Skeletal muscle tissue (tissue), 4 donors: ENCODE data around the gene ANK3. TPM values are rescaled to one million over a fixed set of nuclear protein-coding genes. Genes with fewer than 3 reads are reported as not detected.
"Not testable (repeated sequence)": the region's sequence is repeated elsewhere in the genome, so short reads cannot be mapped to it uniquely, and the experiment has no call there.

Experiments used
- H3K27ac ChIP-seq: one replicate; pipeline ENCODE4 v1.7.0; 2013; ENCODE audit warnings: mild to moderate bottlenecking, low read depth, low read length, inconsistent platforms
- H3K27me3 ChIP-seq, 3 donors: one replicate each; pipeline ENCODE4 v1.7.0; 2013; ENCODE audit warnings: low read length in 3 of 3; ENCODE audit not compliant: control insufficient read depth in 3 of 3, insufficient read depth in 3 of 3
- H3K36me3 ChIP-seq, 3 donors: one replicate each; pipeline ENCODE4 v1.7.0; 2013; ENCODE audit warnings: low read length in 3 of 3; ENCODE audit not compliant: control insufficient read depth in 3 of 3, insufficient read depth in 3 of 3
- H3K4me1 ChIP-seq, 3 donors: one replicate each; pipeline ENCODE4 v1.7.0; 2013; ENCODE audit warnings: low read length in 3 of 3, mild to moderate bottlenecking in 3 of 3; ENCODE audit not compliant: control insufficient read depth in 3 of 3, insufficient read depth in 3 of 3
- H3K4me3 ChIP-seq, 3 donors: one replicate each; pipeline ENCODE4 v1.7.0; 2013; ENCODE audit warnings: low read length in 3 of 3
- H3K9ac ChIP-seq, 3 donors: one replicate each; pipeline ENCODE4 v1.7.0; 2013; ENCODE audit warnings: low read length in 3 of 3, mild to moderate bottlenecking in 3 of 3, moderate library complexity in 2 of 3, low read depth in 1 of 3
- H3K9me3 ChIP-seq, 3 donors: one replicate each; pipeline ENCODE4 v1.7.0; 2013; ENCODE audit warnings: low read length in 3 of 3; ENCODE audit not compliant: control insufficient read depth in 3 of 3
- total RNA-seq: library from RNA; depleted of rRNA; stranded (reverse); fragments of >200 nt; gene quantifications from one replicate; pipeline ENCODE4 v1.2.3, GENCODE V29; 2014
- donor health status: Osteomylitis.

The ANK3 gene
- total RNA-seq, 1 donor from 2014 or later: 110 TPM

GRCh38 chr10:60303778-60304177 lies 85.9 kb downstream of the ANK3 start:
- Histone ChIP-seq H3K9me3 (no peaks in the 10 kb centered on the region), H3K4me1 (peaks cover 0 to 7% (median 5%) of the 10 kb centered on the region in 3 donors), H3K4me3 (no peak overlapping the region), H3K27ac (no peak overlapping the region), H3K27me3 (no peaks in the 10 kb centered on the region), H3K9ac (no peak overlapping the region), H3K36me3 (no peaks in the 10 kb centered on the region)

GRCh38 chr10:60299961-60300883 lies 89.5 kb downstream of the ANK3 start:
- Histone ChIP-seq H3K27me3 (no peaks in the 10 kb centered on the region), H3K9ac (peak overlapping the region; percentile 52 to 71 (median 63)), H3K9me3 (no peaks in the 10 kb centered on the region), H3K36me3 (no peaks in the 10 kb centered on the region), H3K27ac (peak overlapping the region; percentile 75), H3K4me3 (peak overlapping the region; percentile 37 to 71 (median 61)), H3K4me1 (peaks cover 0 to 7% (median 5%) of the 10 kb centered on the region in 3 donors)

GRCh38 chr10:60299390-60299778 lies 90.3 kb downstream of the ANK3 start:
- H3K36me3 ChIP-seq: no peaks in the 10 kb centered on the region
- H3K4me1 ChIP-seq: peaks cover 0 to 7% (median 5%) of the 10 kb centered on the region in 3 donors
- no peak overlapping the region for H3K4me3 ChIP-seq
- H3K9me3 ChIP-seq: no peaks in the 10 kb centered on the region
- H3K27ac ChIP-seq: no peak overlapping the region
- H3K9ac ChIP-seq: peak overlapping the region in 1 of 3 donors; percentile 71
- no peaks in the 10 kb centered on the region for H3K27me3 ChIP-seq

- no peaks in the 10 kb centered on the region for H3K27me3 ChIP-seq
- H3K4me3 ChIP-seq: no peak overlapping the region
- H3K9me3 ChIP-seq: no peaks in the 10 kb centered on the region
- H3K36me3 ChIP-seq: no peaks in the 10 kb centered on the region
- no peak overlapping the region for H3K9ac ChIP-seq
- H3K4me1 ChIP-seq: peaks cover 0 to 7% (median 5%) of the 10 kb centered on the region in 3 donors
- H3K27ac ChIP-seq: no peak overlapping the region
These were observed 91.0 kb downstream of the ANK3 start for GRCh38 chr10:60298408-60299389.

GRCh38 chr10:60296073-60296472 lies 93.6 kb downstream of the ANK3 start:
- Histone ChIP-seq H3K9ac (no peak overlapping the region), H3K9me3 (no peaks in the 10 kb centered on the region), H3K36me3 (no peaks in the 10 kb centered on the region), H3K27ac (no peak overlapping the region), H3K4me1 (peaks cover 0 to 7% (median 5%) of the 10 kb centered on the region in 3 donors), H3K4me3 (no peak overlapping the region), H3K27me3 (no peaks in the 10 kb centered on the region)

GRCh38 chr10:60295028-60295937 lies 94.4 kb downstream of the ANK3 start:
- peaks cover 0 to under 1% (median 0%) of the 10 kb centered on the region in 3 donors for H3K4me1 ChIP-seq
- no peak overlapping the region for H3K4me3 ChIP-seq
- H3K9me3 ChIP-seq: no peaks in the 10 kb centered on the region
- H3K27me3 ChIP-seq: no peaks in the 10 kb centered on the region
- H3K9ac ChIP-seq: no peak overlapping the region
- H3K27ac ChIP-seq: no peak overlapping the region
- no peaks in the 10 kb centered on the region for H3K36me3 ChIP-seq

- Histone ChIP-seq H3K36me3 (no peaks in the 10 kb centered on the region), H3K27ac (no peak overlapping the region), H3K9ac (no peak overlapping the region), H3K27me3 (no peaks in the 10 kb centered on the region), H3K9me3 (no peaks in the 10 kb centered on the region), H3K4me3 (no peak overlapping the region), H3K4me1 (no peaks in the 10 kb centered on the region)
These were observed 96.0 kb downstream of the ANK3 start for GRCh38 chr10:60293581-60294175.

- no peaks in the 10 kb centered on the region for H3K27me3 ChIP-seq
- H3K36me3 ChIP-seq: no peaks in the 10 kb centered on the region
- H3K4me3 ChIP-seq: no peak overlapping the region
- no peaks in the 10 kb centered on the region for H3K9me3 ChIP-seq
- no peak overlapping the region for H3K27ac ChIP-seq
- H3K9ac ChIP-seq: no peak overlapping the region
- H3K4me1 ChIP-seq: no peaks in the 10 kb centered on the region
These were observed 96.7 kb downstream of the ANK3 start for GRCh38 chr10:60292998-60293397.

- not testable (repeated sequence) for H3K36me3 ChIP-seq, H3K9me3 ChIP-seq, H3K9ac ChIP-seq, H3K27ac ChIP-seq, H3K4me3 ChIP-seq, H3K27me3 ChIP-seq, H3K4me1 ChIP-seq
These were observed 97.1 kb downstream of the ANK3 start for GRCh38 chr10:60292536-60292935.
